GM10248 (cell line): ENCODE results near the gene TEX26.

Source experiments
- CTCF ChIA-PET: fragments of 300-600 bp; sonication (Branson Sonifier 250); formaldehyde crosslinking; extraction: SDS; loops from one replicate; lab custom pipeline; 2021; ENCODE audit warnings: antibody characterized with exemption; lab: Yijun Ruan, JAX
- POLR2A ChIA-PET: fragments of 350-650 bp; sonication (Branson Sonifier 250); formaldehyde crosslinking; extraction: SDS; loops from one replicate; lab custom pipeline; 2020; ENCODE audit warnings: antibody characterized with exemption; lab: Yijun Ruan, JAX
- DNase-seq: peaks from one replicate; pipeline ENCODE4 v3.0.0; 2012; ENCODE audit errors: extremely low spot score
- TF ChIP-seq, protein P1 (sequence below): IDR thresholded peaks from 2 replicates; pipeline ENCODE4 v1.5.1; 2012; ENCODE audit warnings: mild to moderate bottlenecking, low read depth; ENCODE audit errors: extremely low read depth, missing control alignments, control extremely low read depth

TEX26 gene

DNA sequence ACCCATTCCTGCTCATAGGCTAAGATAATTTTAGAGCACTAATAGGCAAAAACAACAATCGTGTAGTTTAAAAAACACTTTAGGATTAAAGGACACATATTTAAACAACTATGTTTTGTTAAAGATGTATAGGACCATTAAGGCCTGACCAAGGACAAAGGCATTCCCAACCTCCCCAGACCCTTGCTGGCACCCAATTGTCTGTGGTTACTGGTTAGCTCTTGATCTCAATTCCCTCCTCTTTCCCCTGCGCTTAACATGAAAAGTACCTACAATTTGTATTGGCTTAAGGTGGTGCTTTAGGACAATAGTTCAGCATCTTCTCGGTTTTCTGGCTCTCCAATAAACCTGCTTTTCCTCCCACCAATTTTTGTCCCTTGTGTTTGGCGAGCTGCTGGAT, 51.0 kb downstream of the TEX26 start:
- DNase-seq = no peak
- TF ChIP-seq, protein P1, sequence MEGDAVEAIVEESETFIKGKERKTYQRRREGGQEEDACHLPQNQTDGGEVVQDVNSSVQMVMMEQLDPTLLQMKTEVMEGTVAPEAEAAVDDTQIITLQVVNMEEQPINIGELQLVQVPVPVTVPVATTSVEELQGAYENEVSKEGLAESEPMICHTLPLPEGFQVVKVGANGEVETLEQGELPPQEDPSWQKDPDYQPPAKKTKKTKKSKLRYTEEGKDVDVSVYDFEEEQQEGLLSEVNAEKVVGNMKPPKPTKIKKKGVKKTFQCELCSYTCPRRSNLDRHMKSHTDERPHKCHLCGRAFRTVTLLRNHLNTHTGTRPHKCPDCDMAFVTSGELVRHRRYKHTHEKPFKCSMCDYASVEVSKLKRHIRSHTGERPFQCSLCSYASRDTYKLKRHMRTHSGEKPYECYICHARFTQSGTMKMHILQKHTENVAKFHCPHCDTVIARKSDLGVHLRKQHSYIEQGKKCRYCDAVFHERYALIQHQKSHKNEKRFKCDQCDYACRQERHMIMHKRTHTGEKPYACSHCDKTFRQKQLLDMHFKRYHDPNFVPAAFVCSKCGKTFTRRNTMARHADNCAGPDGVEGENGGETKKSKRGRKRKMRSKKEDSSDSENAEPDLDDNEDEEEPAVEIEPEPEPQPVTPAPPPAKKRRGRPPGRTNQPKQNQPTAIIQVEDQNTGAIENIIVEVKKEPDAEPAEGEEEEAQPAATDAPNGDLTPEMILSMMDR = no peak
- ChIA-PET POLR2A (no interaction called here), CTCF (interaction anchor here (2.8 kb wide), 1 partner anchor 62 kb away, joined by 18 read pairs; no protein-coding TSS in a partner anchor)

DNA sequence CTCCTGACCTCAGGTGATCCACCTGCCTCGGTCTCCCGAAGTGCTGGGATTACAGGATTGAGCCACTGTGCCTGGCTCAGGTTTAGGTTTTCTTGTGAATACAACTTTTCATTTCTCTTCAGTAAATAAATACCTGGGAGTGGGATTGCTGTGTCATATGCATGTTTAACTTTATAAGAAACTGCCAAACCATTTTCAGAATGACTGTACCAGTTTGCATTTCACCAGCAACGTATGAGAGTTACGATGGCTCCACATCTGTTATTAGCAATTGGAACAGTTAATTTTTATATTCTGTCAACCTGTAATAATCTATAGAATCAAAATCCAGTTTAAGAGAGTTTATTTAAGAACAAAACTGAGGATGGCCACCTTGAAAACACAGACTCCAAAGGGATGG, 52.2 kb downstream of the TEX26 start:
- CTCF ChIA-PET = no interaction called here
- POLR2A ChIA-PET = no interaction called here
- DNase-seq = no peak
- TF ChIP-seq, protein P1 = no peak

DNA sequence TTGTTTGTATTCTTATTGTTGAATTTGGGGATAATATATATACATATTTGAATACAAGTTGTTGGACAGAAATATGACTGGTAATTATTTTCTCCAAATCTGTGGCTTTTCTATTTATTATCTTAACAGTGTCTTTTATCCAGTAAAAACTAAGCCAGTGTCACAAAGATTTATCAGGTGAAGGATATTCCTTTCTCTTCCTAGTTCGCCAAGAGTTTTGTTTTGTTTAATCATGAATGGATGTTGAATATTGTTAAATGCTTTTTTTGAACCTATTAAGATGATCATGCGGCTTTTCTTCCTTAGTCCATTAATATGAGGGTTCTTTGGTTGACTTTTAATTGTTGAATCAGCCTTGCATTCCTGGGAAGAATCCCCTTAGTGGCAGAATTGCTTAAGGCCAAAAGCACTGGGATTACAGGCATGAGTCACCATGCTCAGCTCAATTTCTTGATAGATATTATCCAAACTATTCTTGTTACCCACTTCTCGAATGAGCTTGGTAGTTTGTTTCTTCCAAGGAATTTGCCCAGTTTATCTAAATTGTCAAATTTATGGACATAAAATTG, 53.3 kb downstream of the TEX26 start:
- TF ChIP-seq, protein P1 = no peak
- ChIA-PET CTCF (interaction anchor here (0.9 to 1.2 kb wide), 3 partner anchors 15 to 215 kb away, joined by 3 to 4 read pairs (median 4); no protein-coding TSS in a partner anchor), POLR2A (no interaction called here)
- no peak for DNase-seq

DNA sequence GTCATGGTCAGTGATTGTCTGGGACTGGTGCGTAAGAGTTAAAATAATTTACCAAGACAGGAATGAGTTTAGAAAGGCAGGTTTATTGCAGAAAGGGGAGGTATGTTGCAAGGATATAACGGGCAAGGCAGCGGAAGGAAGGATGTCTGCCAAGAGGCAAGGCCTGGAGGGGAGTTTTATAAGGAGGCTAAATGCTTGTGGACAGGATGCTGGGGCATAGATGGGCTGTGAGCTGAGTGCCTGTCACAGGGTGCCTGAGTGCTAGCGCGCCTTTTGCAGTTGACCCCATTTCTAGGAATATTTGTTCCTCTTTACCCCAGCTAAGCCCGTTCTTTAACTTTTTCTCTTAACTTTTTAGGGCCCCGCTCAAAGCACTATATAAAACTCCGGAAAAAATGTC, 58.7 kb downstream of the TEX26 start:
- ChIA-PET CTCF (no interaction called here), POLR2A (no interaction called here)
- no peak for DNase-seq

DNA sequence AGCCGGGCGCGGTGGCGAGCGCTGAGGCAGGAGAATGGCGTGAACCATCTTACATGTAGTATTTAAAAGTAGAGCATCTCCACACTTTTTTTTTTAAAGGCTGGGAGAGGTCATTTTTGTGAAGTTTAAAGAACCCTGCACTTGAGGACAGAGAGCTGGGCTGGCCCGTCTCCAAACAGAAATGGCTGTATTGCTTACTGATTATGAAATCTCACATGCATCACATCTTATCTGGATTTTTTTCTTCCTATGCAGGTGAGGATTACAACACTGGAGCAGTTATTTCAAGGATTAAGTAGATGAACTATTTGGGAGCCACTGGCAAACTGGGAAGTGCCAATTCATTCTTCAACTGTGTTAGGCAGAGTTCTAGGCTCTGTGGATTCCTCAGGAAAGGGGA, 59.5 kb downstream of the TEX26 start:
- TF ChIP-seq, protein P1 = no peak
- CTCF ChIA-PET = interaction anchor here (1.6 kb wide), 1 partner anchor 13 kb away, joined by 3 read pairs; no protein-coding TSS in a partner anchor
- no peak for DNase-seq
- POLR2A ChIA-PET = interaction anchor here (0.7 kb wide), 1 partner anchor 34 kb away, joined by 3 read pairs; no protein-coding TSS in a partner anchor

More for the DNA sequence above, 58.7 kb downstream of the TEX26 start:
- TF ChIP-seq, protein P1 = no peak

DNA sequence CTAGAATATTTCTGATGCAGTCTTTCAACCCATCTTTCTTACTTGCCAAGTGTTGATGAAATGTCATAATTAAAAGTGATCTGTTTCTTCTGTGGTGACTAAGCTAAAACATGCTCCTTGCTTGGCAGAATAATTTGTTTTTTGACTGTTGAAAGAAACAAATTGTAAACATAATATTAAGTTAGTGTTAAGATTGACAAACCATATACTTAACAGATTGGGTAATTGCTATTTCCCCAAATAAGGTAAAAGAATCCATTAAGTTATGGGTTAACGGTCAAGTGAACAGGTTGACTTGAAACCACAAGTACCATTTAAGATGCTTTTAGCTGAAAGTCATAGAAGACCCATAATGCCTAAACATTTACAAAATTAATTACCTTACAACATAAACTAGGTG, 62.9 kb downstream of the TEX26 start:
- ChIA-PET POLR2A (no interaction called here), CTCF (interaction anchor here (1.5 kb wide), 1 partner anchor 16 kb away, joined by 4 read pairs; no protein-coding TSS in a partner anchor)
- DNase-seq = no peak
- TF ChIP-seq, protein P1 = no peak
